ENCODE data around the gene RARS2. TPM values are rescaled to one million over a fixed set of nuclear protein-coding genes. Genes with fewer than 3 reads are reported as not detected.

RARS2 gene
- total and polyA plus RNA-seq, 2 experiments from 2014 or later: 31.8 to 38.5 TPM

DNA sequence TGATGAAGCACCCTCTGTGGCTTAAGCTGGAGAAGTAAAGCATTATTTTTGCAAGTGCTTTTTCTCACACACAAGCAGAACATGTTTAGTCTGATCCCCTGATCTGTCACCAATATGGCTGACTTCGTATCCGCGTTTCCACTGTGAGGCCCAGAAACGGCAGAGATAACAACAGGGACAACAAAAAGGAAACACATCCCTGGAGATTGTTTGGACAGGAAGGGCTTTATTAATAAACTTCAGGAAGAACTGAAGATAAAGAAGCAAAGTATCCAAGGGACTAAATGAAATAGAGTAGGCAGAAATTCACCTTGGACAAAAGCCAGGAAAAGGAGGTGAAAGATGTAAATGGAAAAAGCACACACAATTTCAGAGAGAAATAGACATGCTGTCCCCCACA is 49.2 kb downstream of the RARS2 start:
- Mint-ChIP-seq H3K4me3 (no peak overlapping the region), H3K27me3 (ENCODE audit: insufficient read depth, low read depth, poor library complexity) (peaks cover 2% of the 10 kb centered on the region), H3K36me3 (ENCODE audit: low read depth) (peaks cover 53% of the 10 kb centered on the region), H3K9me3 (peaks cover 20% of the 10 kb centered on the region), H3K27ac (no peak overlapping the region), H3K4me1 (no peaks in the 10 kb centered on the region)
- peaks cover 29% of the 10 kb centered on the region for H3K36me3 ChIP-seq (ENCODE audit: insufficient read depth)
- H3K27ac ChIP-seq (ENCODE audit: low read depth): no peak overlapping the region
- DNase-seq (ENCODE audit: low spot score) (no peak), ATAC-seq (no peak)
- H3F3A ChIP-seq (replicated peaks; ENCODE audit: low read depth): no peaks in the 10 kb centered on the region
- no peaks in the 10 kb centered on the region for H3K9me2 ChIP-seq (ENCODE audit: insufficient read depth)
- no peak for TF ChIP-seq EZH2phosphoT487 (IDR thresholded peaks at IDR 0.05; ENCODE audit: unreplicated experiment)
- TF ChIP-seq STAT1 (IDR thresholded peaks at IDR 0.05; ENCODE audit: unreplicated experiment): no peak
- TF ChIP-seq, protein P1, sequence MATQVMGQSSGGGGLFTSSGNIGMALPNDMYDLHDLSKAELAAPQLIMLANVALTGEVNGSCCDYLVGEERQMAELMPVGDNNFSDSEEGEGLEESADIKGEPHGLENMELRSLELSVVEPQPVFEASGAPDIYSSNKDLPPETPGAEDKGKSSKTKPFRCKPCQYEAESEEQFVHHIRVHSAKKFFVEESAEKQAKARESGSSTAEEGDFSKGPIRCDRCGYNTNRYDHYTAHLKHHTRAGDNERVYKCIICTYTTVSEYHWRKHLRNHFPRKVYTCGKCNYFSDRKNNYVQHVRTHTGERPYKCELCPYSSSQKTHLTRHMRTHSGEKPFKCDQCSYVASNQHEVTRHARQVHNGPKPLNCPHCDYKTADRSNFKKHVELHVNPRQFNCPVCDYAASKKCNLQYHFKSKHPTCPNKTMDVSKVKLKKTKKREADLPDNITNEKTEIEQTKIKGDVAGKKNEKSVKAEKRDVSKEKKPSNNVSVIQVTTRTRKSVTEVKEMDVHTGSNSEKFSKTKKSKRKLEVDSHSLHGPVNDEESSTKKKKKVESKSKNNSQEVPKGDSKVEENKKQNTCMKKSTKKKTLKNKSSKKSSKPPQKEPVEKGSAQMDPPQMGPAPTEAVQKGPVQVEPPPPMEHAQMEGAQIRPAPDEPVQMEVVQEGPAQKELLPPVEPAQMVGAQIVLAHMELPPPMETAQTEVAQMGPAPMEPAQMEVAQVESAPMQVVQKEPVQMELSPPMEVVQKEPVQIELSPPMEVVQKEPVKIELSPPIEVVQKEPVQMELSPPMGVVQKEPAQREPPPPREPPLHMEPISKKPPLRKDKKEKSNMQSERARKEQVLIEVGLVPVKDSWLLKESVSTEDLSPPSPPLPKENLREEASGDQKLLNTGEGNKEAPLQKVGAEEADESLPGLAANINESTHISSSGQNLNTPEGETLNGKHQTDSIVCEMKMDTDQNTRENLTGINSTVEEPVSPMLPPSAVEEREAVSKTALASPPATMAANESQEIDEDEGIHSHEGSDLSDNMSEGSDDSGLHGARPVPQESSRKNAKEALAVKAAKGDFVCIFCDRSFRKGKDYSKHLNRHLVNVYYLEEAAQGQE (IDR thresholded peaks at IDR 0.05; ENCODE audit: unreplicated experiment): no peak
- TF ChIP-seq JUNB (IDR thresholded peaks at IDR 0.05; ENCODE audit: unreplicated experiment): no peak
- no peak for TF ChIP-seq NANOG (IDR thresholded peaks at IDR 0.05; ENCODE audit: borderline replicate concordance)
- TF ChIP-seq ZNF331 (CRISPR knock-in tag; IDR thresholded peaks at IDR 0.05; ENCODE audit: low read depth): no peak
- TF ChIP-seq, protein P2, sequence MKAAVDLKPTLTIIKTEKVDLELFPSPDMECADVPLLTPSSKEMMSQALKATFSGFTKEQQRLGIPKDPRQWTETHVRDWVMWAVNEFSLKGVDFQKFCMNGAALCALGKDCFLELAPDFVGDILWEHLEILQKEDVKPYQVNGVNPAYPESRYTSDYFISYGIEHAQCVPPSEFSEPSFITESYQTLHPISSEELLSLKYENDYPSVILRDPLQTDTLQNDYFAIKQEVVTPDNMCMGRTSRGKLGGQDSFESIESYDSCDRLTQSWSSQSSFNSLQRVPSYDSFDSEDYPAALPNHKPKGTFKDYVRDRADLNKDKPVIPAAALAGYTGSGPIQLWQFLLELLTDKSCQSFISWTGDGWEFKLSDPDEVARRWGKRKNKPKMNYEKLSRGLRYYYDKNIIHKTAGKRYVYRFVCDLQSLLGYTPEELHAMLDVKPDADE (IDR thresholded peaks at IDR 0.05): no peak
- no peak for TF ChIP-seq ZNF114 (CRISPR knock-in tag; IDR thresholded peaks at IDR 0.05)
- TF ChIP-seq CREB1 (CRISPR knock-in tag; IDR thresholded peaks at IDR 0.05; ENCODE audit: low read depth): no peak
- TF ChIP-seq, protein P3, sequence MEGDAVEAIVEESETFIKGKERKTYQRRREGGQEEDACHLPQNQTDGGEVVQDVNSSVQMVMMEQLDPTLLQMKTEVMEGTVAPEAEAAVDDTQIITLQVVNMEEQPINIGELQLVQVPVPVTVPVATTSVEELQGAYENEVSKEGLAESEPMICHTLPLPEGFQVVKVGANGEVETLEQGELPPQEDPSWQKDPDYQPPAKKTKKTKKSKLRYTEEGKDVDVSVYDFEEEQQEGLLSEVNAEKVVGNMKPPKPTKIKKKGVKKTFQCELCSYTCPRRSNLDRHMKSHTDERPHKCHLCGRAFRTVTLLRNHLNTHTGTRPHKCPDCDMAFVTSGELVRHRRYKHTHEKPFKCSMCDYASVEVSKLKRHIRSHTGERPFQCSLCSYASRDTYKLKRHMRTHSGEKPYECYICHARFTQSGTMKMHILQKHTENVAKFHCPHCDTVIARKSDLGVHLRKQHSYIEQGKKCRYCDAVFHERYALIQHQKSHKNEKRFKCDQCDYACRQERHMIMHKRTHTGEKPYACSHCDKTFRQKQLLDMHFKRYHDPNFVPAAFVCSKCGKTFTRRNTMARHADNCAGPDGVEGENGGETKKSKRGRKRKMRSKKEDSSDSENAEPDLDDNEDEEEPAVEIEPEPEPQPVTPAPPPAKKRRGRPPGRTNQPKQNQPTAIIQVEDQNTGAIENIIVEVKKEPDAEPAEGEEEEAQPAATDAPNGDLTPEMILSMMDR (conservative IDR thresholded peaks at IDR 0.05; ENCODE audit: low read depth in 2 of 2): no peak
- TF ChIP-seq EZH2 (IDR thresholded peaks at IDR 0.05; ENCODE audit: low read depth, unreplicated experiment): no peak
- TF ChIP-seq, protein P4, sequence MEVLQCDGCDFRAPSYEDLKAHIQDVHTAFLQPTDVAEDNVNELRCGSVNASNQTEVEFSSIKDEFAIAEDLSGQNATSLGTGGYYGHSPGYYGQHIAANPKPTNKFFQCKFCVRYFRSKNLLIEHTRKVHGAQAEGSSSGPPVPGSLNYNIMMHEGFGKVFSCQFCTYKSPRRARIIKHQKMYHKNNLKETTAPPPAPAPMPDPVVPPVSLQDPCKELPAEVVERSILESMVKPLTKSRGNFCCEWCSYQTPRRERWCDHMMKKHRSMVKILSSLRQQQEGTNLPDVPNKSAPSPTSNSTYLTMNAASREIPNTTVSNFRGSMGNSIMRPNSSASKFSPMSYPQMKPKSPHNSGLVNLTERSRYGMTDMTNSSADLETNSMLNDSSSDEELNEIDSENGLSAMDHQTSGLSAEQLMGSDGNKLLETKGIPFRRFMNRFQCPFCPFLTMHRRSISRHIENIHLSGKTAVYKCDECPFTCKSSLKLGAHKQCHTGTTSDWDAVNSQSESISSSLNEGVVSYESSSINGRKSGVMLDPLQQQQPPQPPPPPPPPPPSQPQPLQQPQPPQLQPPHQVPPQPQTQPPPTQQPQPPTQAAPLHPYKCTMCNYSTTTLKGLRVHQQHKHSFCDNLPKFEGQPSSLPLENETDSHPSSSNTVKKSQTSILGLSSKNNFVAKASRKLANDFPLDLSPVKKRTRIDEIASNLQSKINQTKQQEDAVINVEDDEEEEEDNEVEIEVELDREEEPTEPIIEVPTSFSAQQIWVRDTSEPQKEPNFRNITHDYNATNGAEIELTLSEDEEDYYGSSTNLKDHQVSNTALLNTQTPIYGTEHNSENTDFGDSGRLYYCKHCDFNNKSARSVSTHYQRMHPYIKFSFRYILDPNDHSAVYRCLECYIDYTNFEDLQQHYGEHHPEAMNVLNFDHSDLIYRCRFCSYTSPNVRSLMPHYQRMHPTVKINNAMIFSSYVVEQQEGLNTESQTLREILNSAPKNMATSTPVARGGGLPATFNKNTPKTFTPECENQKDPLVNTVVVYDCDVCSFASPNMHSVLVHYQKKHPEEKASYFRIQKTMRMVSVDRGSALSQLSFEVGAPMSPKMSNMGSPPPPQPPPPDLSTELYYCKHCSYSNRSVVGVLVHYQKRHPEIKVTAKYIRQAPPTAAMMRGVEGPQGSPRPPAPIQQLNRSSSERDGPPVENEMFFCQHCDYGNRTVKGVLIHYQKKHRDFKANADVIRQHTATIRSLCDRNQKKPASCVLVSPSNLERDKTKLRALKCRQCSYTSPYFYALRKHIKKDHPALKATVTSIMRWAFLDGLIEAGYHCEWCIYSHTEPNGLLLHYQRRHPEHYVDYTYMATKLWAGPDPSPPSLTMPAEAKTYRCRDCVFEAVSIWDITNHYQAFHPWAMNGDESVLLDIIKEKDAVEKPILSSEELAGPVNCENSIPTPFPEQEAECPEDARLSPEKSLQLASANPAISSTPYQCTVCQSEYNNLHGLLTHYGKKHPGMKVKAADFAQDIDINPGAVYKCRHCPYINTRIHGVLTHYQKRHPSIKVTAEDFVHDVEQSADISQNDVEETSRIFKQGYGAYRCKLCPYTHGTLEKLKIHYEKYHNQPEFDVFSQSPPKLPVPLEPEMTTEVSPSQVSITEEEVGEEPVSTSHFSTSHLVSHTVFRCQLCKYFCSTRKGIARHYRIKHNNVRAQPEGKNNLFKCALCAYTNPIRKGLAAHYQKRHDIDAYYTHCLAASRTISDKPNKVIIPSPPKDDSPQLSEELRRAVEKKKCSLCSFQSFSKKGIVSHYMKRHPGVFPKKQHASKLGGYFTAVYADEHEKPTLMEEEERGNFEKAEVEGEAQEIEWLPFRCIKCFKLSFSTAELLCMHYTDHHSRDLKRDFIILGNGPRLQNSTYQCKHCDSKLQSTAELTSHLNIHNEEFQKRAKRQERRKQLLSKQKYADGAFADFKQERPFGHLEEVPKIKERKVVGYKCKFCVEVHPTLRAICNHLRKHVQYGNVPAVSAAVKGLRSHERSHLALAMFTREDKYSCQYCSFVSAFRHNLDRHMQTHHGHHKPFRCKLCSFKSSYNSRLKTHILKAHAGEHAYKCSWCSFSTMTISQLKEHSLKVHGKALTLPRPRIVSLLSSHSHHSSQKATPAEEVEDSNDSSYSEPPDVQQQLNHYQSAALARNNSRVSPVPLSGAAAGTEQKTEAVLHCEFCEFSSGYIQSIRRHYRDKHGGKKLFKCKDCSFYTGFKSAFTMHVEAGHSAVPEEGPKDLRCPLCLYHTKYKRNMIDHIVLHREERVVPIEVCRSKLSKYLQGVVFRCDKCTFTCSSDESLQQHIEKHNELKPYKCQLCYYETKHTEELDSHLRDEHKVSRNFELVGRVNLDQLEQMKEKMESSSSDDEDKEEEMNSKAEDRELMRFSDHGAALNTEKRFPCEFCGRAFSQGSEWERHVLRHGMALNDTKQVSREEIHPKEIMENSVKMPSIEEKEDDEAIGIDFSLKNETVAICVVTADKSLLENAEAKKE (CRISPR knock-in tag; IDR thresholded peaks at IDR 0.05): no peak
- H3K4me1 ChIP-seq (ENCODE audit: insufficient read depth): no peaks in the 10 kb centered on the region
- H3K27me3 ChIP-seq (ENCODE audit: insufficient read depth): no peaks in the 10 kb centered on the region
- H3K4me2 ChIP-seq: no peak overlapping the region
- H4K20me1 ChIP-seq (replicated peaks; ENCODE audit: insufficient read depth): no peaks in the 10 kb centered on the region; the same call in 1 of the 2 replicates
- H3K4me3 ChIP-seq: no peak overlapping the region
- no peak overlapping the region for H2AFZ ChIP-seq
- H3K79me2 ChIP-seq (replicated peaks; ENCODE audit: insufficient read depth): no peaks in the 10 kb centered on the region
